Islet precursor cell (in vitro differentiated cells): ENCODE data around the gene PRR22.

Experiments
- DNase-seq: peaks from one replicate; pipeline ENCODE4 v3.0.0-alpha.2; 2018

PRR22 gene

DNA sequence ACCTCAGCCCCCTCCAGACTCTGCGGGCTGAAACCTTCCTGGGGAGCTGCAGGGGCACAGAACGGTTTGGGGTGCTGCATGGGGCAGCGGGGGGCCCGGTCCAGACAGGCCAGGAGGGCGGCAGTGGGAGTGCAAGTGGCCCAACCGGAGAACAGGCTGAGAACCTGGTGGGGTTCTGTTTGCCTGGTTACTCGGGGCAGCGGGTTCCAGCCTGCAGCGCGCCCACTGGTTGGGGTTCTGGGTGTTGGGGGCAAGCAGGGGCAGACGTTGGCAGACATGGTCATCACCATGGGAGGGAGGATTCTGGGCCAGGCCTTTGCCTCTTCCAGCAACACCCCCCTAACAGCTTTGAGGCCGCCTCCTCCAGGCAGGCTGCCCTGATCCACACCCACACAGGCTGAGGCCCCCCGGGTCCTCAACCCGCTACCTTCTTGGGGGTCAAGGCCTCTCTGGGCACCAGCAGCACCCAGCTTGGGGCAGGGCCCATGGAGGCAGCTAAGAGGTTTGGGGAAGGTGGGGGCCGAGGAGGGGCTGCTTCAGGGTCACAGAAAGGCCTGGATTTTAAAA lies at the start of gene PRR22:
Gene PRR22, minus strand, starts transcription at position 166 of the 567 bp plus-strand sequence. Its CDS starts 86 bp downstream, at position 80.
- no peak for DNase-seq

DNA sequence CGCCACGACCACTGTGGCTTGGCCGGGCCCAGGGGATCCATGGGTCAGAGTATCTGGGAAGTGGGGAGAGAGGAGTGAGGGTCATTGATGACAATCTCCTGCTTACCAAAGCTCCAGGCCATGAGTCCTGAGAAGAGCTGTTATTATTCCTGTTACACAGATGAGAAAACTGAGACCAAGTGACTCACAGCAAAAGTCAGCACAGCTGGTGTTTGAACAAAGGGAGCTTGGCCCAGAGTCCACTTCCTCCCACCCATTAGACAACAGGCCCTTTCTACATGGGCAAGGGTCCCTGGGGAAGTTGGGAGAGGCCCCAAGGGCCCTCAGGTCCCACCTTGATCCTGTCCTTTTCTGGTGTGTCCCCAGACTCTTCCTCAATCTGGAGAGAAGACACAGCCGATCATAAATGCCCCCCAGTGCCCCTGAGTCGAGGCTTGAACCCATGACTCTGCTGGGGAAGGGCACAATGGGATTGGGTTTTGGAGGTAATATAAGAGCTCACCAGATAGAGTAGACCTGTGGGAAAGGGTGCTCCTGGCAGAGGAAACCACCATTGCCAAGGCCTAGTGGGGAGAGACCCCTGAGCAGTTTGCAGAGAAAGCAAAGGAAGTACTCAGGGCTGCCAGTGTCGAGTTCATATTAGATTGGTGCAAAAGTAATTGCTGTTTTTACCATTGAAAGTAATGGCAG lies 48.1 kb upstream of the PRR22 start:
- DNase-seq: no peak

DNA sequence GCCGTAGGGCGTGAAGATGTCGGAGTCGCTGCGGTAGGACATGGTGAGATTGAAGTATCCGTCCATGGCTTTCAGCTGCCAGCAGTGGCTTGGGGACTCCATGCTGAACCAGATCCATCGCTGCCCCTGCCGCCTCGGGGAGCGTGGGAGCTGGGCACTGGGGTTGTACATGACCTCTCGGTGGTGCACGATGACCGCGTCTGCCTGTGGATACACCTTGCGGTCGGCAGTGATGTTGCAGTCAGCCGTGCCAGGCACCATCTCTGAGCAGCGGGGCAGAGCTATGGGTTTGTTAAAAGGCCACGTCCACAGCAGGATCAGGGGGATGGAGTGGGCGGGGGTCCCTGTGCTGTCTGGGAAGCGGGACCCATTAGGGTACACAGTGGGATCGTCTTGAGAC lies 47.5 kb upstream of the PRR22 start:
- DNase-seq: no peak

DNA sequence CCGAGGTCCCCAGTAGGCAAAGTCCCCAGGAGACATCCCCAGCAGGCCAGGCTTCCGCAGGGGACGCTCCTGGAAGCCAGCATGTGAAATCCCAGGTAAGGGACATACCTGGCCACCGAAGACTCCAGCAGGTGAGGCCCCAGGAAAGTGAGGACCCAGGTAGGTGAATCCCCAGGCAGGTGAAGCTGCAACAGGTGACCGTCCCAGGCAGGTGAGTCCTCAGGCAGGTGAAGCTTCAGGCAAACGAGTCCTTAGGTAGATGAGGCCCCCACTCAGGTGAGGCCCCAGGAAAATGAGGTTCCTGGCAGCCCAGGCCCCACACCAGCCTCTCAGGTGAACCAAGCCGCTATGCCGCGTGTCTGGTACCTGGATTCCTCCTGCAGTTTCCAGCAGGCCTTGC lies 46.6 kb upstream of the PRR22 start:
- DNase-seq: no peak

DNA sequence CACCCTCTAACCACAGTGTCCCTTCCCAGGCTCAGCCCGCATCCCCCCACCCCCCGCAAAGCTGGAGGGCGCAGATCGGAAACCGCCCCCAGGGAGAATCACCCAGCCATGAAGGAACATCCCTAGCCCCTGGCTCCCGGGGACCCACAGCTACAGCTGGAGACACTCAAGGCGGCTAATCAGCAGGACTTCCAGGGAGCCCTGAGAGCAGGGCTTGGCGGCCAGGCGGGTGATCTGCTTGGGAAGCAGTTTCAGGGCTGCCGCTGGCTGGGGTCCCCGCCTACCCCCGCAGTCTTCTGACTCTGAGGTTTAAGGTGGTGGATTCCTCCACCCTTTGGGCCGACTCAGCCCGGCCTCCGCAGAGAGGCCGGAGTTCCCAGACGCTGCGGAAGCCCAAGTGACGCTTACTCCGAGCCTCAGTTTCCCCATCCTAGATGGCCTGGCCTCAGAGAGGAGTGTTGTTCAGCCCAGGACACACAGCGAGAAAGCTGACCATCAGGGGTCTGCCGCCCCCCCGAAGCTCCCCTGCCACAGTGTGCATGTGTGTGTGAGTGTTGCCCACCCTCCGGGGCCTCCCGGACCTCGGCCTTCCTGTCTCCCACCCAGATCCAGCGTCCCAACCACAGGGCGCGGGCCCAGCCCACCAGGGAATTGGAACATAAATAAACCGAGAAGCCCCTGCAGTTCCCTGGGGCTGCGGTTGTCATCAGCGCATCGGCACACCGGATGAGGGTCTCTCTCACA lies 45.2 kb upstream of the PRR22 start:
- no peak for DNase-seq

DNA sequence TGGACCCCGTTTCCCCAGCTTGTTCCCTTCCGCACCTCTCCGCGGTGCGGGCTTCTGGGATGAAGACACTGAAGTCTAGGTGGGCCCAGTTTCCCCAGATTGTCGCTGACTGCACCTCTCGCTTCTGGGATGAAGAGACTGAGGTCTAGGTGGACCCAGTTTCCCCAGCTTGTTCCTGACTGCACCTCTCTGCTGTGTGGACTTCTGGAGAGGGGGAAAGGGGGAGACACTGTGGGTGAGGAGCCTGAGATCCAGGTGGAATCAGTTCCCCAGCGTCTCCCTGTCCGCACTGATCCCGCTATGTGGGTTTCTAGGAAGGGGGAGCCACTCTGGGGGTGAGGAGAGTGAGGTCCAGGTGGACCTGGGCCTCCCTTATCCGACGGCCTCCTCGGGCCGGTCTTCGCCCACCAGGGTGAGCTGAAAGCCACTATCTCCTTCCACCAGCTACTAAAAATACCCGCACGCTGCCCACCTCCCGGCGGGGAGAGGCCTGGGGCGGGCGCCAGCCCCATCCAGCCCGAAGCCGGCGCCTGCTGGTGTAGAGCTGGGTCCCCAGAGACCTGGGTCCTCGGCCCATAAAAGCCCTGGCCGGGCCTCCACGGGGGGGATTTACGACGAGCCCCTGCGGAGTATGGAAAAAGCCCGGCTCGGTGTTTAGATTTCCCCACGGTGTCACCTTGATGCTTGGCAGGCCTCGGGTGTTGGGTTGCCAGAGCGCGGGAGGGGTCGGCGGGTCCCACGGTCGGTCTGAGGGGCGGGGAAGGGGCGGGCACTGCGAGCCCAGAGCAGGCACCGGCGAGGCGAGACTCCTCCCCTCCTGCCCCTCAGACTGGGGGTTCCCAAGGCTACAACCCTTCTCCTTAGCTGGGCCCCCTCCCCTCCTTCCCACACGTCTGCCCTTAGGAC lies 44.4 kb upstream of the PRR22 start:
- DNase-seq: peak; percentile 93

DNA sequence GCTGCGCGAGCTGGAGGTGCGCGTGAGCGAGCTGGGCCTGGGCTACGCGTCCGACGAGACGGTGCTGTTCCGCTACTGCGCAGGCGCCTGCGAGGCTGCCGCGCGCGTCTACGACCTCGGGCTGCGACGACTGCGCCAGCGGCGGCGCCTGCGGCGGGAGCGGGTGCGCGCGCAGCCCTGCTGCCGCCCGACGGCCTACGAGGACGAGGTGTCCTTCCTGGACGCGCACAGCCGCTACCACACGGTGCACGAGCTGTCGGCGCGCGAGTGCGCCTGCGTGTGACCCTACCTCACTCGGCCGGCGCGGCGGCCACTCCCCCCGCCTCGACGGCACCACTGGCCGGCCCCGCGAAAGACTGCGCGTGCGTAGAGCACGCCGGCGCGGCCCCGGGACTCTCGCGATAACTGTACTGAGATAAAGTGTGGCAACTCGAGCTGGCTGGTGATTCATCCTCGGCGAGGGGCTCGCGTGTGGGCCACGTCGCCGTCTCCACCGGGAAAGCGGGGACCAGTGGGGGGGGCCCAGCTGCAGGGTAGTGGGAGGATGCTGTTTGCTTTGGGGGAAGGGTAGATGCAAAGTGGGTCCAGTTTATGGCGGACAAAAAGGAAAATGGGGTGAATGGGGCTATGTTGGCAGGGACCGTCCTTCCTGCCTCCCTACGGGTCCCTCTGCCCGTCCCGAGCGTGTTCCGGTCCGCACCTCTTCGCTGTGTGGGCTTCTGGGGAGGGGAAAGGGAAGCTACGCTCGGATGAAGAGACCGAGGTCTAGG lies 43.5 kb upstream of the PRR22 start:
- peak; percentile 98 for DNase-seq

DNA sequence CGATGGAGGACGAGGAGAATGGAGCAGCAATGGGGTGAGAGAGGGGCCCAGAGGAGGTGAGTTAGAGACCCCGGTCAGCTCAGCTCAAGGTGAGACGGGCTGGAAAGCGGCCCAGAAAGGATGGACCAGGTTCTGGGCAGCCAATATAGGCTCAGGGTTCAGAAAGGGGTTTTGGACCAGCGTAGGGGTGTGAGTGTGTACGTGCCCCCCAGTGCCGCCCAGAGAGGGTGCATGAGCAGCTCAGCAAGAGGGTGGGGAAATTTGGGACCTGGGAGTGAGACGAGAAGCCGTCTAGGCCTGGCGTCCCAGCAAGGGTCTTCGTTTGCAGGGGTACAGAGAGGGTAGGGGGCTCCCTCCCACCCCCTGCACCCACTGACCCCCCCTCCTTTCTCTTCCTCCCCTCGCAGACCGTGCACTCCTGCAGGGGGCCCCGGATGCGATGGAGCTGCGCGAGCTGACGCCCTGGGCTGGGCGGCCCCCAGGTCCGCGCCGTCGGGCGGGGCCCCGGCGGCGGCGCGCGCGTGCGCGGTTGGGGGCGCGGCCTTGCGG lies 42.9 kb upstream of the PRR22 start:
- DNase-seq: no peak

DNA sequence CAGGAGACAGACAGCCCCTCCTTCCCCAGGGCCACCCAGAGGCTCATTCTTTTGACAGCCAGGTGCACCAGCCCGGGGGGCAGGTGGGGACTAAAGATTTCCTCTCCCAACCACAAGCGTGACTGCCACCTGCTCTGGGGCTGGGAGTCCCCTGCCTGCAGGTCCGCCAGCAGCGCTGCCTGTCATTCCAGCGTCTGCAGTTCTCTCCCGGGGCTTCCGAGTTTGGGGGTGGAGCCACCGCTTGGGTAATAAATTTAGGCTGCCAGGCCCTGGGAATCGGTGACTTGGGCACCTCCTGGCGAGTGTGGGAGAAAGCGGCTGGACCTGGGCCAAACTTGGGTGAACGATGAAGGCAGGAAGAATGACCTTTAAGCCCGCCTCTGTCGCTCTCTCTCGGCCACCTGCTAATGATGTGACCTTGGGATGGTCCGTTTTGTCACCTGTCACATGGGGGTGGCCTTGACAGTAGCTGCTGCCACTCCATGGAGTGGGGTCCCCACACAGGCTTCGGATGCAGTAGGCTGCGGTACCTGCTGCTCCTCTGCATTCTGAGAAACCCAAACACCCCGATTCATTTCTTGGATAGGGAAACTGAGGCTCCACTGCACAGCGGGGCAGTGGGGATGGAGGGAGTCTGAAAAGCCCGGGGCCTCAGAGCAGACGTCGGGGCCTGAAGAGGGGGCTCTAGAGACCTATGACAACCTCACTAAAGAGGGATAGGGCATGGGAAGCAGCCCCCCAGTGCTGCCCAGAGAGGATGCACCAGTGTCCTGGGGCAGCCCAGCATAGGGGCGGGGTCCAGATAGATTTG lies 42.2 kb upstream of the PRR22 start:
- DNase-seq: peak; percentile 92

DNA sequence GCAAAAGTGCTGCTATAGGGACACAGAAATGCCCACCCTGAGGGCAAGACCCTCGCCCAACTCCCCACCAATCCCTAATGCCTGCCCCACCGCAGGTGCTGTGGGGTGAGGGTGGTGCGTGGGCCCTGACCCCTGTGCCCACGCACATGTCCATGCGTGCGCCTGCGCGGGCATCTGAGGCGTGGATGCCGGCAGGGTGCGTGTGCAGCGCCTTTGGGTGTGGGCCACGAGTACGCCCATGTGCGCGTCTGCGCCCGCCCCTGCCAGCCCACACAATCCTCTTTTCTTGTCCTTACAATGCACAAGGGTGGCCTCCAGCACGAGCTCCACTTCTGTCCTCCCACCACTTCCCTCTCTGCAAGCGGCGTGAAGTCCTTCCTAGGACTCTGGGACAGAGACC lies 40.6 kb upstream of the PRR22 start:
- DNase-seq: no peak

DNA sequence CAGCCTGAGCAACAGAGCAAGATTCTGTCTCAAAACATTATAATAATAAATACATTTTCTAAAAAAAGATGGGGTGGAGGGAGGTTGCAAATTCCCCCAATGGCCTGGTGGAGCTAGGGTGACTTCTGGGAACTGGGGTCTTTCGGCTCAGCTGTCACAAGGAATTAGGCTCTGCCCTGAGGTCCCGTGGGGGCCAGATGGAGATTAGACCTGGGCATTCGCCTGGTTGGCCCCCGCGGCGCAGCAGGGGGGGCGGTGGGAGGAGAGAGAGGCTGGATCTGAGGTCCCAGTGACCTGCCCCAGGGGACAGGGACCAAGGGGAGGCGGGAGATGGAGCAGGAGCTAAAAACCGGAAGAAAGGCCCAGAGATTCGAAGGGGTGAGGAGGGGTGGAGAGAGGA lies 40.2 kb upstream of the PRR22 start:
- DNase-seq: no peak

DNA sequence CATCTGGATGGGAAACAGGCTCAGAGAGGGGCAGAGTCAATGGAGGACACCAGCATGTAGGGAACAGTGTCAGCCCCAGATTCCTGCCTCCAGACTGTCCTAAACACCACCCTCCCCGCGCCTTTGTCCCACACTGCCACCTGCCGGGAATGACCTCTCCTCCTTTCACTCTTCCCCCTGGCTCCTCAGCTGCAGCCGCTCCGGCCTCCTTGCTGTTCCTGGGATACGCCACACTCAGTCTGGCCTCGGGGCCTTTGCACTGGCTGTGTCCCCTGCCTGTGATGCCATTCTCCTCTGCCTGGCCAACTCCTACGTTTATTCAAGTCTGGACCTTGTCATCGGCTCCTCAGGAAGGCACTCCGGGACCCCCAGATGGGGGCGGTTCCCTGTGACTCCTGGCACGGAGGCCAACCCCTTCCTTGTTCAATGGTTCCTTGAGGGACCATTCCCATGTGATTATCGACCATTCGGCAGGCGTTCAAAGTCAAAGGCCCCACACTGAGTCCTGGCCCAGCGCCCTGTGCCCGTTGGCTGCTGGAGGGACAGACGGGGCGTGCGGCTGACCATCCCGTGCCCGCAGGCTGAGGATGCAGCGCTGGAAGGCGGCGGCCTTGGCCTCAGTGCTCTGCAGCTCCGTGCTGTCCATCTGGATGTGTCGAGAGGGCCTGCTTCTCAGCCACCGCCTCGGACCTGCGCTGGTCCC lies 39.2 kb upstream of the PRR22 start:
- peak; percentile 82 for DNase-seq

DNA sequence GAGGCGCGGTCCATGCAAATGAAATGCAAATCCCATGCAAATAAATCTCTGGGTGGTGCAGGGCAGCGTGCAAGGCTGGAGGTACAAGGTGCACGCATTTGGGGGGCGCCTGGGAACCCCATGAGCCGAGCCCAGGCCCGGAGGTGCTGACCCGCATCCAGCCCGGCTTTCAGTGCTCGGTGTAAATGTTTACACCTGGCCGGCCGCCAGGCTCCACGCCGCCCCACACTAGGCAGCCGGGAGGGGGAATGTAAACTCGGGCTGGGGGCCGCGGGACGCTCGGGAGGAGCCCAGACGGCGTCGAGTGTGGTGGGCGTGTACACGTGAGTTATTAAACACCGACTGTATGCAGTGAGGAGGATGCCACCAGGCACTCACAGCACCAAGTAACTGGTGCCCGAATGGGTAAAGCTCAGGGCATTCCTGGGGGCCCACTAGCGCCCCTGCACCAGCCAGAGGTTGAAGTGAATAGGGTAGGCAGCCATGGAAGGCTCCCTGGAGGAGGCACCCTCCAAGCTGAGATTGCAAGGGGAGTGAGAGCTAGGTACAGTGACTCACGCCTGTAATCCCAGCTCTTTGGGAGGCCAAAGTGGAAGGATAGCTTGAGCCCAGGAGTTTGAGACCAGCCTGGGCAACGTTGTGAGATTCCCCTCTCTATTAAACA lies 37.8 kb upstream of the PRR22 start:
- no peak for DNase-seq

DNA sequence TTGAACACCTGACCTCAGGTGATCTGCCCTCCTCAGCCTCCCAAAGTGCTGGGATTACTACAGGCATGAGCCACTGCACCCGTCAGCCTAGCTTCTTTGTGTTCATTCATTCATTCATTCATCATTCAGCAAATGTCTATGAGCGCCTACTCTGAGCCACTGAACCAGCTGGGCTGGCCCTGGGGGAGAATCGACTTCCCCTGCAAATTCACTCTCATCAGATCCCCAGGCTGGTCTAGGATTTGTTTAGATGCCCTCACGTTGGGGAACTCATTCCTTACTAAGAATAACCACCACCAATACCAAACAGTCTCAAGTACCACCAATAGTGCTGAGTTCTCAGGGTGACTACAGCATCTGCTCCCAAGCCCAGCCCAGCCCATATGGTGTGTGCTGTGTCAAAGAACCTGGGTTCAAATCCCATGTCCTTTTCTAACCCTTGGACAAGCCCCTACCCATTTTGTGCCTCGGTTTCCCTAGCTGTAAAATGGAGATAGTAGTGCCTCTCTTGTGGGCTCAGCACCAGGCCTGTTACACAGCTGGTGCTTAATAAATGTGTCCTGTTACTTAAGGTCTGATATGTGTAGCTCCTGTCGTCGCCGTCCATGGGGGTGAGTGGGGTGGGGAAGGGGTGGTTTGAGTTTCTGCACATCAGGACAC lies 37.1 kb upstream of the PRR22 start:
- no peak for DNase-seq

DNA sequence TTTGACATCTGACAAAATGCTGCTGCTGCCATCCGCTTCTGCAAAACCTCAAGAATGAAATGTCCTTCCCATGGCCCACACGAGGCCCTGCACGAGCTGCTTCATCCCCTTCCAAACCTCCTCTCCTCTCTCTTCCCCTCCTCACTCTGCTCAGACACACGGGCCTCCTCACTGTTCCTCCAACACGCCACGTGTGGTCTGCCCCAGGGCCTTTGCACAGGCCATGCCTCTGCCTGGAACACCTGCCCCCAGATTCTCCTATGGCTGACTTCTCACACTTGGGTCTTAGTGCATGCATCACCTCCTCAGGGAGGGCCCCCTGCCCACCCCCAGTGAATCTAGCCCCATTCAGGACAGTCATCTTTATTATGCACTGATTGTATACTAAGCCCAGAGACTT lies 36.2 kb upstream of the PRR22 start:
- DNase-seq: no peak

DNA sequence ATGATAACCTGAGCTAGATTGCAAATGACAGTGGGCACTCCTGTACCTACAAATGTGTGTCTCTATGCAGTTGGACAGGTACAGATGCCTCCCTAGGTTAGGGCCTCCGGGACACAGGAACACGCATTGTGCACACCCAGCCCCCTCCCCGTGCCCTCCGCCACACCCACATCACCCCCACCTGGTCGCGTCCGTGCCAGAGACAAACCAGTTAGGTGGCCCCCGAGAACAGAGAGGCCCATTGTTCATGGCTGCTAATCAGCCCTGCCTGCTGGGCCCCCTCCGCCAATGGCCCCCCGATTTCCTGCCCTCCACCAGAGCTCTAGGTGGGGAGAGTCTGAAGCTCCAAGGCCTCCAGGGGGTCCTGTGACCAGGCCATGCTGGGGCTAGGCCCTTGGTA lies 34.0 kb upstream of the PRR22 start:
- DNase-seq: no peak

DNA sequence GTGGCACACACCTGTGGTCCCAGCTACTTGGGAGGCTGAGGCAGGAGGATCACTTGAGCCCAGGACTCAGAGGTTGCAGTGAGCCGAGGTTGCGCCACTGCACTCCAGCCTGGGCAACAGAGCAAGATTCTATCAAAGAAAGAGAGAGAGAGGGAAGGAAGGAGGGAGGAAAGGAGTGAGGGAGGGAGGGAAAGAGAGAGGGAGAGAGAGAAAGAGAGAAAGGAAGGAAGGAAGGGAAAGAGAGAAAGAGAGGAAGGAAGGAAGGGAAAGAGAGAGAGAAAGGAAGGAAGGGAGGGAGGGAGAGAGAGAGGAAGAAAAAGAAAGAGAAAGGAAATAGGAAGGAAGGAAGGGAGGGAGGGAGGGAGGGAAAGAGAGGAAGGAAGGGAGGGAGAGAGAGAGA lies 32.7 kb upstream of the PRR22 start:
- DNase-seq: no peak

DNA sequence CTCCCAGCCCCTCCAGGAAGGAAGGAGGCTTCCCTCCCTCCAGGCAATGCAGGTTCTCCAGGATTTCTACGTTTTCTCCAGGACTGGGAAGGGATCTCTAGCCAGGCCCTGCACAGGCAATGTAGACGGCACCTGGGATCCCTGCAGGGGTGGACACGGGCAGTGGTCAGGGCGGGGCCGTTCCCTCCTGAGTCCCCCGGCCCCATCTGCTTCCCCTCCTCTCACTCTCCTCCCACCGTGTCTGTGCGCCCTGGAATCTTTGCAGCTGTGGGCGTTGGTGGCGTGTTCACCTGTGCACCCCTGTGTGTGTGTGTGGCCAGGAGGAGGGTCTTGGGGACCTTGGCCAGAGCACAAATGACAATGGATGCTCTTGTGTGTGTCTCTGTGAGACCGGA lies 30.3 kb upstream of the PRR22 start:
- no peak for DNase-seq

DNA sequence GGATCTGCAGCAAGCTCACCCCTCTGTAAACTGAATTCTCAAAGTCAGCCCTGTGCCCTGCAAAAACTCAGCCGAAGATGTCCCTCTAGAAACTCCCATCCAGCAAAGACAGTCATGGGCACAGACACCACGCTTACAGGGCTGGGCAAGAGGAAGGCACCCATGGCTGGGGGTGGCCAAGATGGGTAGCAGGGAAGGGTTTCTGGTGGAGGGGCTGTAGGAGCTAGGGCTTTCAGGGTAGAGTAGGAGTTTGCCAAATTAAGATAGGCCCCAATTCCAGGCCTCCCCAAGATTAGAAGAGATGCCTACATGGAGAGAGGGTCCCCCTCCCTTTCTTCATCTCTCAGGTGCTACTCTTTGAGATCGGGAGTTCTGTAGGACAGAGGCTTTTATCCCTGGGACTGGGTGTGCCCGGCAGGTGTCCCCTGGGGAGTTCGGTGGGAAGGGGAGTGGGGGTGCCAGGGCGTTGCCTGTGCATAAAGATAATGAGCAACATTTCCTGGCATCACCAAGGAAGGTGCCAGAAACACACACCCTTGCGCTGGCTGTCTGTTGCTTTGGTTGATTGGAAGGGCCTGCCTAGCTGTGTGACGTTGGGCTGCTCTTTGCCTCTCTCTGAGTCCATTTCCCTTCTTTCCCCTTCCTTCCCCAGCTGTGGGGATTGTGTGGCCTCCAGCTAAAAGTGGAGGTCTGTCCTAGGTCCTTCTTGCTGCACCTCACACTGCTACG lies 29.7 kb upstream of the PRR22 start:
- DNase-seq: no peak
